Activated T-cell treated with anti-CD3 and anti-CD28 coated beads for 4 hours (primary cell): ENCODE results near the gene CEP63.
A peak's percentile ranks its signal among the peaks of the same experiment; 100 is the strongest.
"Not testable (repeated sequence)": the region's sequence is repeated elsewhere in the genome, so short reads cannot be mapped to it uniquely, and the experiment has no call there.

Experiments used
- DNase-seq: peaks from one replicate; pipeline ENCODE4 v3.0.0-alpha.2; 2020

CEP63 gene

DNA sequence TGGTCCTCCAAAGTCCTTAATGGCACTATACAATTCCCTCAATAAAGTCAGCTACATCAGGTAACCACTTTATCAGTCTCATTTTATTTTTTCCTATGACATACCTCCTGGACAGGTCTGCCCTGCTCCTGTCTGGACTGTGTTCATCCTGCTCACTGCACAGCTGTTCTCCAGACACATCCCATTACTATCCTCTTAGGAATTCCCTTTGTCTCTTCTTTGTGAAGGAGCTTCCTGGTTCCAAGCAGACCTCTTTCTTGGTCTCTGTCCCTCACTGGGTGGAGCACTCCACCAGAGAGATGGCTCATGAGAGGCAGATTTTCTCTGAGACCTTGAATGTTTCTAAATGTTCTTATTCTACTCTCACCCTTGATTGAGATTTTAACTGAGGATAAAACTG, 104.9 kb downstream of the CEP63 start:
- no peak for DNase-seq

DNA sequence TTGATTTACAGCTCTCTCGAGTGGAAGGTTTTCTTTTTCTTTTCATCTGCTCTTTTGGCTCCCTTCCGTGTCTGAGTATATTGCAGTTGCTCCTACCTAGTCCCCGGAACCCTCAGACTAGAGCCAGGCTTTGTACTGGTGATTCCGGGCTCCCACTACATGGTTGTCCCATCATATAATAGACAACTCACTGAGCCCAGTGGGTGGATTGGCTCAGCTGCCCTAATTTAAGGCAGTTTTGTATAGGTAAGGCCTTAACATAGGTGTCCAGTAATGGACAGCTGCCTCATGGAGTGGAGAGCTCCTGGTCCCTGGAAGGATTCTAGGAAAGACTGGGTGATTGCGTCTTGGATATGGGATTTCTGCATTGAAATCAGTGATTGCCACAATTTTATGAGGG, 106.9 kb downstream of the CEP63 start:
- DNase-seq = no peak

DNA sequence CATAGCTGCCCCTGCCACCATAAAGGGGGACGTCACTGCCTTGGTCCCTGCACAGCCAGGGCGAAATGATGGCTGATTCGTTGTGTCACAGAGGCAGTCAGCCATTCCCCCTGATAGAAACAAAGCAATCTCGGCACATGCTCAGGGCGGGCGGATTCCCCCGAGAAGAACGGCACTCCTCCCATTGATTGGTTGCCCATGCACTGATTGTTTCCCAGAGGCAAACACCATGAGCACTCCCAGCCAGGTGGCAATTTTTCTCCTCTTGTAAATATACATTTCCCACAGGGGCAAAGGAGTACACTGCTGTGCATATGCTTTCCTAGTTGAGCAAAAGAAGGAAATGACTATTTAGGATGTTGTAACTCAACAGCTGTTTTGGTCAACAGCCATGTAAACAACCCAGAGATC, 108.5 kb downstream of the CEP63 start:
- no peak for DNase-seq

DNA sequence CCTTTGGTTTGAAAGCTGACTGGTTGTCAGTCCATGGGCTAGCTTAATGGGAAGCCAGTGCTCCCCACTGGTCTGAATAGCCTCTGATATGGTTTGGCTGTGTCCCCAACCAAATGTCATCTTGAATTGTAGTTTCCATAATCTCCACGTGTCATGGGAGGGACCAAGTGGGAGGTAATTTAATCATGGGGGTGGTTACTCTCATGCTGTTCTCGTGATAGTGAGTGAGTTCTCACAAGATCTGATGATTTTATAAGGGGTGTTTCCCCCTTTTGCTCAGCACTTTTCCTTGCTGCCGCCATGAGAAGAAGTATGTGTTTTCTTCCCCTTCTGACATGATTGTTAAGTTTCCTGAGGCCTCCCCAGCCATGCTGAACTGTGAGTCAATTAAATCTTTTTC, 109.1 kb downstream of the CEP63 start:
- DNase-seq = not testable (repeated sequence)

DNA sequence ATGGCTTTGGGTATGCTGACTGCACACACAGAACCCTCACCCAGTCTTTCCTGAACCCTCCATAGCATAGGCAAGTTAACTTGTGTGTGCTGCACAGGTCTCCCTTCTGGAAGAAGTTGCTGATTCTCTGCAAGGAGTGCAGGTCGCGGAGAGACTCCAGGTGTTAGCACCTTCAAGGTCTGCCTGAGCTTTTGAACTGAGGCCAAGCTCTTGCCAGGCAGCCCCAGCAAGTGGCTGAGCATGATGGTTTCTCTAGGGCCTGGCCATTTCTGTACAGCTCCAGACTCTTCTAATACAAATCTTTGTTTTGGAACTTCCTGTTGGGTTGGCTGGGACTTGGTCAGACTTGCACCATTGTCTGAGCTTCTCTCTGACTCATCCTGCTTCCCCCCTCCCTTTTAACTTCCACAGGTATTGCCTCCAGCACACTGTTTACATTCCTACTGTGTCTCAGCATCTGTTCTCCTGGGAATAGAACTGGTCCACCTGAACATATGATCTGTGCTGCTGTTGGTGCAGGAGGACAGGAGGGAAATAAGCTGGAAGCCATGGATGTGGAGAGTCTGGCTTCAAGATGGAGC, 111.6 kb downstream of the CEP63 start:
- no peak for DNase-seq

DNA sequence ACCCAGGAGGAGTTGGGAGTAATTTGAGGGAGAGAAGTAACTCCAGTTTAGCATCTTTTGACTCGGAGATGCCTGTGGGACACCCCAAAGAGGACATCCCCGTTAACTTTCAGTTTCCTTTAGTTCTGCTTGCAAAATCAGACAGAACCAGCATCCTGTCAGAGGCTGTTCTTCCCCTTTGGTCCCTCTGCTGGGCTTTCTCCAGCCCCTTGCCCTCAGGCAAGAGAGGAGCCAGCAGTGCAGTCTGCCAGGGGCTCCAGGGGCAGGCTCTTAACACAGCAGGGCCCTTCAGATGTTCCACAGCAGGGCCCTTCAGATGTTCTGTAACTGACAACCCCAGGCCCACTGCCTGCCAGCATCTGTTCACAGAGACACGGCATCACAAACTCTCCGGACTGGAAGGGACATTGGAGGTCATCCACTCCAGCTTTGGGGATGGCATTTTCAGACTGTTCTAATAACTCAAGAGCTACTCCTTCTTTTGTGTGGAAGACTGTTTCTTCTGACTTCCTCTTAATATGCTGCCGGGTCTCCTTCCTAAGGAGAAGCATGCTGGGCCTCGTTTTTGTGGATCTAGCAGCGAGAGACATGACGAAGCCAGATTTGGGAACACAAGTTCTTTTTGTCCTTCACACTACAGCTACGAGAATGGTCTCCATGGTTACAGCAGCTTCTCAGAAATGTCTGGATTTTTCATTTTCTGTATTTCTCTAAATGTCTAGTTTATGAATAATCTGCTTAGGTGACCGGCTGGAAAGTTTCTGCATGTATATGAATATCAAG, 113.1 kb downstream of the CEP63 start:
- no peak for DNase-seq

DNA sequence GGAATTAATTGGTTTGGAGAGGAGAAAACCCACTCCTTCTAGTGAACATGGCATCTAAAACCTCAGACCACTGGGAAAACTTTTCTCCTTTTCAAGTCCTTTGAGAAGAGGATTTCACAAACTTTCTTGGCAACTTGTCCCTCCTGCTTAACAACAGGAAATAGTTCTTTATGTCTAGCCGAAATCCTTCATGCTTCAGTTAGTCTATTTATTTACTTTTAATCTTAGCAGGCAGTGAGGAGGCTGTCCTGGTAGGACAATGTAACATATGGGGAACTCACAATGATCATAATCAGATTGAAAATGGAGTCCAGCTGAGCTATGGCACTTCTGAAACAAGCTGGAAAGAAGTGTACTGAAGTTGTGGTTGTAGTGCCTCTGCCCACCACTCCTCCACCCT, 114.3 kb downstream of the CEP63 start:
- DNase-seq = no peak

DNA sequence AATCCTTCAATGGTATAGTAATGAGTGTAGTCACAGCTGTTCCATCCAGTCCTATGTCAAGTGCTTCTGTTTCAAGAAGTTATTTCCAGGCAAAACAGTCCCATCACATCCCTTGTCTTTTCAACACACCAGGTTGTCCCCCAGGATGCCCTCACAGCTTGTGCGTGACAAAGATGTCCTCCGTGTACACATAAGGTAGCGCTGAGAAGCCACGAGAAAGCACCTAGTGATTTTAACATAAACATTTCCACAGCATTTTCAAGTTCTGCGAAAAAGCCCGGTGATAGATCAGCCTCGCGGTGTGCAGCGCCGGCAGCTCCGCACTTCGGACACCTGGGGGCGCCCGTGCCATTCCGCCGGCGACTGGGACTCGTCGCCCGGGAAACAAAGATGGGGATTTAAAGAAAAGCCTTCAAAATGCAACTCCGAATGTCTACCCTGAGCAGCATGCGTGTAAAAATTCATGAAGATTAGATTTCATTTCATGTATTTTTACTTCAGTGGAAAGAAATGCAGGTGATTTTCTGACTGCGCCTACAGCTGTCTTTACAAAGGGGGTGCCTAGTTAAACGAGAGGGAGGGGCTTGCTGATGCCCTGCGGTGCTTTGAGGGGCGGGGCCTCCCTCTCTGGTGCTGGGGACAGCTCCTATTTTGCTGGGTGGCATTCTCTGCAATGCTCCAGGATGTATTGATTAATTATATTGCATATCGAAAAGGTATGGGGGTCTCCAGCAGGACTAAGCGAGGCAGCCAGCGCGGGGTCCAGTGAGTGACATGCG, 115.0 kb downstream of the CEP63 start:
- peak; percentile 18 for DNase-seq

DNA sequence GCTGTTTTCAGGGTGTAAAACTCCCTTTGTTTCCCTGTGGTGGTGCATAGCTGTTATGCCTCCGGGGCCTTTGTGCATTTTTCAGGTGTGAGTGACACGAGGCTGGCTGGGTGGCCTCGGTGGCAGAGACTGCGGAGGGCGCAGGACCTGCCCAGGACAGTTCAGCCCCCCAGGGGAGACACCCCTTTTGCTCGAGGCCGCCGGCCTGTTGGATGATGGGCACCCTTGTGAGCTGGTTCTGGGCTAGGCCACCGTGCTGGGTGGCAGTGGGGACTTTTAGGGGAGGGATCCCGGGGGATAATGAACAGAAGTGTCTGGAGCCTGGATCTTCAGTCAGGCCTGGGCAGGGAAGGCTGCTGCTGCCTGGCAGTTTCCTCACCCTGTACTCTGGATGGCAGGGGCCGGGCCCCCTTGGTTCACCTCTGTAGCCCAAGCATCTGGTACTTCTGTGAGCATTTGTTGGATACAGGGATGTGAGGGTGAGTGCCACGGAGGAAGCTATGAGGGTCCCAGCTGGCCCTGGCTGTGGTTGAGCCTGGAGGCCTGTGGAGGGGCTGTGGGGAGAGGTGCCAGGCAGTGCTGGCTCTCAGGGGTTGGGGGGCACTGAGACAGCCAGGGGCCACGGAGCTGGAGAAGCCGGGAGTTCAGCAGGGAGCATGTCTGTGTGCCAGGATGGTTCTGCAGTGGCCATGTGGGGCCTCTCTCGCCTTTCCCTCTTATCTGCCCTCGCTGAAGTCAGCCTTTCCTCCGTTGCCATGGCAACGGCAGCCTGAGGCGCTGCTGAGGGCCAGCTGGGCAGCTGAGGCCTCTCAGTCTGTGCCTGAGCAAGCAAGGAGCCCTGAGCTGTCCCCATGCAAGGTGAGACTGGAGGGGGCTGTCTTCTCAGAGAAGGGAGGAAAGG, 115.9 kb downstream of the CEP63 start:
- DNase-seq = no peak

DNA sequence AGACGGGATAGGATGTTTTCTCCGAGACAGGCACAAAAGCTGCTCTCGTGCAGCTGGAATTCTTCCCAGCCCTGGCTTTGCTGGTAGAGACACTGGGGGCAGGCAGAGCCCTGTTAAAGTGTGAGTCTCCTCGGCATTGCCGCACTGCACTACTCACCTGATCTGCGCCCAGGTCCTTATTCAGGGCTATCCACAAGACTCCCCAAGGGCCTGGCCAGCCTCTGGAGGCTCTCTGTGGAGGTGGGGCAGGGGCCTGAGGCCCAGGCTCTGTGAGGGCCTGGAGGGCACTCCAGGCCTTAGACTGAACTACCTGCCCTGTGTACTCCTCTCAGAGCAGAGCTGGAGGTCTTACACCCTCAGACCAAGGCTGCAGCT, 116.6 kb downstream of the CEP63 start:
- DNase-seq = no peak

DNA sequence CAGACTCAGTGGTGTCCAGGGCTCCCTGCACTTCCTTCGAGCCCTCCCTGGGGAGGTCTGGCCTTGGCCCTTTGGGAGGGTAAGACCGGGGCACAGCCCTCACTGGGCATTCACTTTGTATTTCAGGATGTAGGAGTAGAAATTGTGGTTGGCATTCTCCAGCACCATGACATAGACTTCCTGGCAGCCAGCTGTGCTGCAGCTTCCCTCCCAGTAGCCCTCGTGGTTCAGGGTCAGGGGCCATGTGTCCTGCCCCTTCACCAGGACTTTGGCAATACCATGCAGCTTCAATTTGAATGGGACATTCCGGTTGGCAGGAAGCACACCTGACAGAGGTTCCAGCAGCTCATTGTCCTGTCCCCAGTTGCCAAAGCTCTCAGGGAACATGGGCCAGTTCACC, 117.6 kb downstream of the CEP63 start:
- DNase-seq = no peak

DNA sequence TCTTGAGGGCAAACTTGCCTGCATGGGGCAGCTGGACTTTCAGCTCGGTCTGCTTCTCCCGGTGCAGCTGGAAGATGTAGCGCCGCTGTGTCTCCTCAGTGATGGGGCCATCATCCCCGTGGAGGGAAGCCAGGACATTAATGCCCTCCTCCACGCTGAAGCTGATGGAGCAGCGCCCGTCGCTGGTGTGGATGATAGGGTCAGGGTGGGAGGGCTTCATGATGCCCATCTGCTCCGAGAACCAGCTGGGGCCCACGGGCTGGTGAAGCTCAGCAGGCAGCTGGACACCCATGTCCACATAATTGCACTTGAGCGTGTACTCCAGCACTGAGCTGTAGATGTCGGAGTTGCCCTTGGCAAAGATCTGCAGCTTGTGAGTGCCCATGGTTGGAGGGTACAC, 118.1 kb downstream of the CEP63 start:
- DNase-seq = no peak

DNA sequence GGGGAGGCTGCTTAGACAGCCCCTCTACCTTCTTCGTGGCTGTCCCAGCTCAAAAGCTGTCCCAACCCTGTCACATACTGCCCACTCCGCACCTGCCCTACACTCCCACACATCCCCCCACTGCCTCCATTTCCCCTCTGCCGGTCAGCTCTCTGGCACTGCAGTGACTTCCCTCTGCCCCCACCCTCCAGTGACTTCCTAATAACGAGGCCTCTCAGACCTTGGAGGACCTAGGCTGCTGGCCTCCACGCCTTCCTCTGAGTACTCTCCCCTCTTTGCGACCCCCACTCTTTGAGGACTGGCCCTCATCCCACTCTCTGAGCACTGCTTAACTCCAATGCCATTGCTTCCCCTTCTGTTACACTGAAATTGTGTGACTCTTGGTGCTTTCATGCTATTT, 119.7 kb downstream of the CEP63 start:
- no peak for DNase-seq

DNA sequence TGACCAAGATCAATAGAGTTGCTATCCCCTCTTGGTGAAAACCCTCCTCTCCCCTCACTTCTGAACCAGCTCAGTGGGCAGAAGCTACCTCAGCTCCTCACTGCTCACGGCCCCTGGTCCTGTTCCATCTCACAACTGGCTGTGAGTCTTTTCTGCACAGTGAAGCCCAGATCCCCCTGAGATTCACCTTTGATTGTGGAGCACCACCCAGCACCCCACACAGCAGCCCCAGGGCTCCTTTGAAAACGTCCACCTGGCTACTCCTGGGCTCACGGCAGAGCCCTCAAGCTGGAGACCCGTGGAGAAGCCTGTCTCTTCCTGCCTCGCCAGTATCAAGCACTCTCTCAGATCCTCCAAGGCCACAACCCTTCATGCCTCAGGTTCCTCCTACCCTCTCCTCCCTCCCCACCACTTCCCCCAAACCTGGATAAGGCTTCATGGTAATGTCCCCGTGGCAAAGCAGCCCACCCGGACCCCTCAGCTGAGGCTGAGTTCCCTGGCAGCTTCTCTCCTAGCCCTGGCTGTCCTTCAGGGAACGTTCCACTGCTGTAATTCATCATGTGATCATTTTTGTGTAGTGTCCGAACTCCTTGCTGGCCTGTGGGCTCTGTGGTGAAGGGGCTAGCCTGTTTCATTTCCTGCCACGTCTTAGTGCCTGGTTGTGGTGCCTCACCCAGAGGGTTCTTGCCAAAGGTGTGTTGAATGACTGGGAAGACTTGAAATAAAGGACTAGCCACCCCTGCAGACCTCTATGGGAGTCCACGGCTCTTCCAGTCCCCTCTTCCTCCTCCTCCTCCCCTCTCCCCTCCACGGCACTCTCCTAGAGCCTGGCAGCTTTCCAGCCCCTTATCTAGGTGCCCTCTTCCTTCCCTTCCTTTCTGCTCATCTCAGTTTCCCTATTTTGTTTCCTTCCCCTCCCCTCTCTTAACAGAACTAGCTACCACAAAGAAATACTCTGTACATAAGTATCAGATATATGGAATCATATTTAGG, 120.5 kb downstream of the CEP63 start:
- DNase-seq = no peak

DNA sequence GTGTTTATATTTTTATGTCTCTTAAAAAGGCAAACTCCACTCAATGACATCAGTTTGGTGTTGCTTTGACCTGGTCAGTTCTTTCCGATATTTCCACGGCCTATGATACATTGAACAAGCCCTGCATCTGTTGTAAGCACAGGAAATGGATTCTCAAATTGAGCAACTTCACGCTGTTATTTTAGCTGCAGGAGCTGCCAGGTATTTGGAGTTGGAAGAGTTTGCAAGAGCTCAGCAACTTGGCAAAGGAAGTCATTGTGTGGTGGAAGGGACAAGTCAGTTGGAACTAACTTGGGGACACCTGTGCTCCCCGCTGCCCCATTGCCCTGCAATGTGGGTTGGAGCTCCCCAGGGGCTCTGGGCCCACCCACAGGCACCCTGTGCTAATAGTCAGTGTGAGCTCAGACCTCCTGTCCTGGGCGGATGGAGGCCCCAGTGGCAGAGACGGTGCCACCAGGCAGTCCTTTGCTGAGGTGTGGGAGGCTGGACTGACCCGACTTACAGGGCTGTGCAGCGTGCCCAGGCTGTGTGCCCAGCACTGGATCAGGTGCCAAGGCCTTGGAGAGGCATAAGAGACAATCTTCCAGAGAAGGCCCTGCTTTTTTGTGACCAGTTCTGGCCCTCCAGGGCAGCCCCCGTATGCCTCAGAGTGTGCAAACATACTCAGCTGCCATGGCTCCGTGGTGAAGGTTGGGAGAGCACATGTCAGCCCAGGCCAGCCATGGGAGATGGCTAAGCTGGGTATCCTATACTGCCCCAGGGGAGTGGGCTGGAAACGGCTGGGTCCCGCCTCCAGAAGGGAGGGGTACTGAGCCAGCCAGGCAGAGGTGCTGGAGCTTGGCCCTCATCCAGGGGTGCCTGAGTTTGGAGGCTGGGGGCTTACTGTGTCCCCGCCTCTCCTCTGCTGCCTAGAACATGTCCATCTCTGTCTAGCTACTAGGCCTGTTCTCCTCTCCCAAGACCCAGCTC, 121.5 kb downstream of the CEP63 start:
- DNase-seq = no peak

DNA sequence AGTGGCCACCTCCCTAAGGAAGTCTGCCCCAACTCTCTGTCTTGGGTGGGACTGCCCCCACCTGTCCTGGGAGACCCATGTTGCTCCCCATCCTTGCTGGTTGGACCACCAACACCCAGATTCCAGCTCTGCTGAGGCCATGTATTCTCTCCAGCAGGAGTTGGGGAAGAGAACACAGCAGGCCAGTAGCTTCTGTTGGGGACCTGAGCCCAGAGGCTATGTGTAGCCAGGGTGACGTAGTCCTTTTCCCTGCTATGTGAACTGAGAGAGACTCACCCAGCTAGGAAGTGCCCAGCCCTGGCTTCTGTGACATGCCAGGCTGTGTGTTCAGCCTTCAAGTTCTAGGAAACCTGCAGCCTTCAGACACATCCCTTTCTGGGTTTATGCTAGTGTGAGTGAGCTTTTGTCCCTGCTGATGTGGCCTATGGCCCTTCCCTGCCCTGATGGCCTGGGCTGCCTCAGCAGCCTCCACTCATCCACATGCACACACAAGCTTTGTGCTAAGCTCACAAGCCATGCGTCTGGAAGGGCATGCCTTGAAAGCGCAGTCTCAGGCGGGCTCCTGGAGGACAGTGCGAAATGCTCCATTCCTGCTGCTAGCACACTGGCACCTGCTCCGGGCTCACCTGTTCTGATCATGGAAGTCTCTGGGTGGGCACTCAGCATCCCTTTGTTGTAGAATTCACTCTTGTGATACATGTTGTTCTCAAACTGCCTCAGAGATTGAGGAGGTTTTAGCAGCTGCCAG, 122.3 kb downstream of the CEP63 start:
- no peak for DNase-seq

DNA sequence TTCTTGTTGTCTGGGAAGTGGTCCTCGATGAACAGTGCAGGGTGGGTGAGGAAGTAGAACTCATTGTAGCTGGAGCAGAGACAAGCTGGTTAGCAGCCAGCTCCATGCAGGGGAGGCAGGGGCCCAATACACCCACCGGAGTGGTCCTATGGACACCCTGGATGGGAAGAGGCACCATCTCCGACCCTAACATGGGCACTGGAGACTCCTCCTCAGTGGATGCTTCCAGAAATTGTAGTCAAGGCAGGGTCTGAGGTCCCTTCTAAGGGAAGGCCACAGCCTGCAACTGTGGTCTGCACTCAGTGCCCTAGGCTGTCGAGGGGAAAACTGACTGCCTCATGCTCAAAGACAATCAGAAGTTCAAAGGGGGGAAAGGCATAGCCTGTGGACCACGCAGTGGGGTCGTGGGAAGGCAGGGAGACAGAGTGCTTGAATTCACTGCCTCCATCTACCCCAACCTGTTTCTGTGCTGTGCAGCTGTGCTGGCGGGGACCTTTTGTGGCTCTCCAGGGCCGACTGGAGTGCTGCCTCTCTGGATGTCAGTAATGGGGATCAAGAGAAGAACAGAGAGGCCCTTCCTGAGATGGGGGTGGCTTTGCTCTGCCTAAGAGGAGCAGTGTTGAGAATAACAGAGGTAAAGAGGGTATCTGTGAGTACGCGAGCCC, 123.0 kb downstream of the CEP63 start:
- no peak for DNase-seq

DNA sequence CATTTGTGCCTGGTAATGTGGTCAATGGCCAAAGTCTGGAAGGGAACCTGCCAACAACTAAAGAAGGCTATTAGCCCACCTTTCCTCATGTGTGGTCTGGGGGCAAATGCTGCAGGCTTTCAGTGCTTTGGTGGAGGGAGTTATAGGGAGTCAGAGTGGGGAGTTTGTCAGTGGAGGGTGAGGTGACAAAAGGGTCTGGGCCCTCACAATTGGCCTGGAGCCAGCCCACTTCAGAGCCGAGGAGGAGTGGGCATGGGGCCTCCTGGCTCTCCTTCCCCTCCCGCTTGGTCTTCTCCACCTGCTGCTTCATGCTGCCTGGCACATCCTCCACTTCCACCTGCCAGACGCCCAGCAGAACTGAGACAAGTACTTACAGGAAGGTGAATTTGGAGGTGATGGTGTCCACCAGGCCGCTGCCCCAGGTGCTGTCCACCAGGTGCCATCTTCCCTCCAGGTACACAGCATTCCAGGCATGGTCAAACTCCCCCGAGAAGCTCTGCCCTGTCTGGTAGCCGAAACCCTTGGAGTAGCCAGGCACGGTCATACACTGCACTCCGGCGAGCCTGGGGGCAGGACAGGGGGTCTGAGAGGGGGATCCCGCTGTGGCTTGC, 124.1 kb downstream of the CEP63 start:
- no peak for DNase-seq
